Vagina (tissue), 2 donors: Measurements from ENCODE around the gene SDCBP2.

Source experiments
- CTCF ChIP-seq, 3 experiments: fragments of 450-650 bp in 2 of 3; fragments of 200-600 bp in 1 of 3; sonication (generic) in 1 of 3; IDR thresholded peaks; one replicate each; pipeline ENCODE4 v1.5.1; 2017 to 2019; ENCODE audit warnings: antibody characterized with exemption in 3 of 3, mild to moderate bottlenecking in 2 of 3, moderate library complexity in 2 of 3
- POLR2A ChIP-seq, 2 donors: fragments of 450-650 bp; IDR thresholded peaks; one replicate each; pipeline ENCODE4 v1.6.1; 2017; ENCODE audit warnings: antibody characterized with exemption in 2 of 2, mild to moderate bottlenecking in 2 of 2, moderate library complexity in 2 of 2
- POLR2AphosphoS5 ChIP-seq, 2 donors: sonication (generic); formaldehyde crosslinking; IDR thresholded peaks; one replicate each; pipeline ENCODE4 v1.9.0; 2017; ENCODE audit warnings: antibody characterized with exemption in 2 of 2, mild to moderate bottlenecking in 2 of 2, low read depth in 1 of 2; ENCODE audit not compliant: insufficient read depth in 1 of 2

GRCh38 chr20:1286267-1287024 is 42.5 kb downstream of the SDCBP2 start:
- TF ChIP-seq CTCF (IDR thresholded peaks at IDR 0.05) (no peak), POLR2A (IDR thresholded peaks at IDR 0.05) (no peak), POLR2AphosphoS5 (IDR thresholded peaks at IDR 0.05; ENCODE audit: insufficient read depth in 1 of 2, low read depth in 1 of 2) (no peak)
